Brain pericyte (primary cell): ENCODE measurements around the gene RABAC1.
"Not testable (repeated sequence)": the region's sequence is repeated elsewhere in the genome, so short reads cannot be mapped to it uniquely, and the experiment has no call there.

Experiments
- DNase-seq: peaks from one replicate; pipeline ENCODE4 v3.0.0-alpha.2; 2012; ENCODE audit warnings: low read depth, low spot score

Gene RABAC1, protein sequence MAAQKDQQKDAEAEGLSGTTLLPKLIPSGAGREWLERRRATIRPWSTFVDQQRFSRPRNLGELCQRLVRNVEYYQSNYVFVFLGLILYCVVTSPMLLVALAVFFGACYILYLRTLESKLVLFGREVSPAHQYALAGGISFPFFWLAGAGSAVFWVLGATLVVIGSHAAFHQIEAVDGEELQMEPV

DNA sequence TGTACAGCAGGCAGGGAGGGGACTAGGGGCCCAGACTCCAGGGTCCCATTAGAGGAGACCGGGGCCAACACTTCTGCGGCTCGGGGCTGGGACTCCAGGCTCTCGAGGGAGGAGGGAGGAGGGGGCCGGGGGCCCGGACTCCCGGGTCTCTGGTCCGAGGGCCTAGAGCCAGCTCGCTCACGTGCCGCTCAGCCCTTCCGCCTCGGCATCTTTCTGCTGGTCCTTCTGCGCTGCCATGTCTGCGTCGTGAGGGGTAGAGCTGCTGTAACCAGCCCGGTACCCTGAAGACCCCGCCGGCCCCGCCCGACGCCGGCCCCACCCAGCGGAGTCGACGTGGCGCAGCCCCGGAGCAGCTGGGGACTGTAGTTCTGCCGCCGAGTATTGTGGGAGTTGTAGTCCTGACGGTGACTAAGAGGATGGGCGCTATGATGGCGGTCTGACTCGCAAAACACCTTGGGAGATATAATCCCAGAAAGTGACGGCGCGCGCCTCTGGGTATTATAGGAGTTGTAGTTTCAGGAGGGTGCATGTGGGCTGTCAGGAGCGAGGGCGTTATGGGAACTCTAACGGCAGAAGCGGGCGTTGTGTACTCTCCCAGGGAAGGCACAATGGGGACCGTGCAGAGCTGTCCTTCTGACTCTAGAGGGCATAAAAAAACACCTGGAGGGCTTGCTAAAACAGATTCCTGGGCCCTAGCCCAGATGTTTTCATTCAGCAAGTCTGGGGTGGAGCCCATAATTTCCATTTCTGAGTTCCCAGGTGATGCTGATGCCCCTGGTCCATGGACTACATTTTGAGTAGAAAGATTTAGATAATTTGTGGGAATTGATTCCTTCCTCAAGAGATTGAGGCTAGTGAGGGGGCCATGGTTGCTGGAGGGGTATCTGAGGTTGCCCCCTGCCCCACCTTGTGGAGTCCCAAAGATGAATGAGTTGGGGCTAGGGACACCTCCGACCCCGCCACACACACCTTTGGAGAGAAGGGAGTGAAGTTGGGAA lies at the start of gene RABAC1:
Gene RABAC1, minus strand, starts transcription at position 266 of the 998 bp plus-strand sequence. Its CDS starts 29 bp downstream, at position 237.
- DNase-seq, result peak; percentile 68

- no peak for DNase-seq
These were observed 47.4 kb upstream of the RABAC1 start for GRCh38 chr19:42006569-42006968.

GRCh38 chr19:42005504-42005903 lies 46.4 kb upstream of the RABAC1 start:
- no peak for DNase-seq

GRCh38 chr19:42003506-42004294 lies 44.6 kb upstream of the RABAC1 start:
- no peak for DNase-seq

DNA sequence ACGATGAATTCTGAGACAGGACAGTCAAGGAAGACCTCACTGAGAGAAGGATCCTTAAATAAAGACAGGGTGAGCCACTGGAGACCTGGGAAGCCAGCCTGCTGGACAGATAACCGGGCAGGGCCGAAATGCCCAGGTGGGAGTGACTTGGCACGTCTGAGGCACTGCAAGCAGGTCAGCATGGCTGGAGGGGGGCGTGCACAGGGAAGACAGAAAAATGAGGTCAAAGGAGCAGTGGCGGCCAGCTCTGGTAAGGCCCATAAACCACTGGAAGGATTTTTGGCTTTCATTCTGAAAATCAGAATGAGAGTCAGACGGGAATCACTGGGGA lies 40.7 kb upstream of the RABAC1 start:
- no peak for DNase-seq

DNA sequence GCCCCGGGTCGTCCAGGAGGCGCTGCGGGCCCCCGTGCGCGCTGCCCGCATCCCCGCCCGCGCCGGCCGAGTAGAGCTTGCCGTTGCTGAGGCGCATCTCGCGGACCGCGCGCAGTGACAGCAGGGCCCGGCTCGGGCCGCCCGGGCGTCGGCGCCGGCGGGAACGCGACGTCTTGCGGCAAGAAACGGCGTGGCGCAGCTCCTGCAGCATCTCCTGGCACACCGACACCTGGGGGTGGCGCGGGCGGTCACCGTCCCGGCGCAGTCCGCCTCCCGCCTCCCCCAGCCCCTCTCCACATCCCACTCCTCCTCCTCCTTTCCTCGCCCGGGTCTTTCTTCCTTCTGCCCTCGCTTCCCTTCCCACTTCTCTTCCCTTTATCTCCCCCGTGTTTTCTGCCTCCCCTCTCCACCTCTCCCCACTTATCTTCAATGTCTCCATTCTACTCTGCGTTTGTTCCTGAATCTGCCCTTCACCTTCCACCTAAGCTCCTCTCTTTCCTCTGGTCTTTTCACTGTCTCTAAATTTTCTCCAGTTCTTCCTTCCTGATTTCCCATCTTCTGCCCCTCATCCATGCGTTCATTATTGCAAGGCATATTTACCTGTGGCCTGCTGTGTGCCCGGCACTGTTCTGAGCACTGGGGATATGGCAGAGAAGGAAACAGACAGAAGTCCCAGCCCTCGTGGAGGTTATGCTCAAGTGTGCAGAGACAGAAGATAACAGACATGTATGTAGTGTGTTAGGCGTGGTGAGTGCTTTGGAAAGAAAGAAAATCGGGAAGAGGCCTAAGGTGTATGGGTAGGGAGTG lies 40.2 kb upstream of the RABAC1 start:
- DNase-seq, result no peak

DNA sequence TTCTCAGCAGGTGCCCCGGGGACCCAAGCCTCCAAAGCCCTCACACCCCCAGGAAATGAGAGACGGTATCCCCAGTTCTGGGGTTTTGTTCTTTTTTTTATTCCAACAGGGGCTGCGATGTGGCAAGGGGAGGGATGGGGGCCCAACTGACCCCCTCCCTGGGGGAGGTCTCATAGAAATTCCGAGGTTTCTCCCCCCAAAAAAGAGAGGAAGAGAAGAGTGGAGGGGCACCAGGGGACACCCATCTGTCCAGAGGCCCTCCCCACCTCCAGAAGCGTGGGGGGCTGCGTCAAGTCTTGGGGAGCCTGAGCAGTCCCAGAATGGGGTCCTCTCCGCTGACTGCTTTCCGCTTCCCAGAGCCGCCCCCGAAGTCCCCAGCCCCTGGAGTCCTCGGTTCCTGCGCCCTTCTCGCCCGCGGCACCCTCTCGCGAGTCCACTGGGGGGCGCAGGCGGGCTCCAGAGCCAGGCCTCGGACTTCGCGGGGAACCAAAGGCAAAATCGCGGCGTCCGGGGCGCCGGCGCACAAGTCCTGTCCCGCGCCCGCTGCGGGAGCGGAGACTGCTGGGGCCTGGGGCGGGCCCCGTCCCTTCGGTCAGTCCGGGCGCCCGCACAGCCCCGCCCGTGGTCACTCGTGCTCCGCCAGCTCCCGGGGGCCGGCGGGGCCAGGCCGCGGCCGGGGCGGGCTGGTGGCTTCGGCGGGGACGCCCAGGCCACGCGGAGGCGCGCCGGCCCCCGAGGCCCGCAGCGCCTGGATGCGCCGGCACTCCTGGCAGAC lies 39.3 kb upstream of the RABAC1 start:
- DNase-seq, result no peak

- no peak for DNase-seq
These were observed 38.7 kb upstream of the RABAC1 start for GRCh38 chr19:41997851-41998229.

DNA sequence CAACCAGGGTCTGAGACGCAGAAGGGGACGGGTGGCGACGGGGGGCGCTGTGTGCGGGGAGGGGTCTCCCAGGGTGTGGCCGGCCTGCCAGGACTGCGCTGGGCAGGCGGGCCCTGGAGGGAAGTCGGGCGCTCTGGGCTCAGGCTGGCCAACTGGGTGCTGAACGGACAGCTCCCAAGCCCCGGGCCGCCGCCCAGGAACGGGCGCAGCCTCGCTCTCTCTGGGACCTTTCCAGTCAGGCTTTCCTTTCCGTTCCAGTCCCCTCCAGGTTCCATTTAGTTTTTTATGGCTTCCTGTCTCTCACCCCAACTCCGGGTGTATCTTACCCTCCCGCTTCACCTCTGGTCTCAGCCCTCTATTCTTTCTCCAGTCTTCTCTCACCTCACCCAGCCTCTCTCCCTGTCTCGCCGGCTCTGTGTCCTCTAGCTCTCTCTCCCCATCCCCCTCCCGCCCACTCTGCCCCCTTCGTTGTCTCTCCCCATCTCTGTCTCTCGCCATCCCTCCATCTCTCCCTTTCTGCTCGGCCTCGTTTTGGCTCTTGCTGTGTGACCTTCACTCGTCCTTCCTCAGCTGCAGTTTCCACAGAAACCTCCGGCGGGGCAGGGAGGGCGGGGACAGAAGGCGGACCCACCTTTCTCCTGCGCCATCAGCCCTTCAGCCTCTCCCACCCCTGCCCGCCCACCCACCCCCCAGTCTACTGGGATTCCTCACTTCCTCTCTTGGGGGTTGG lies 38.2 kb upstream of the RABAC1 start:
- no peak for DNase-seq

GRCh38 chr19:41995959-41996797 lies 37.1 kb upstream of the RABAC1 start:
- DNase-seq, result no peak

GRCh38 chr19:41994994-41995958 lies 36.2 kb upstream of the RABAC1 start:
- no peak for DNase-seq

DNA sequence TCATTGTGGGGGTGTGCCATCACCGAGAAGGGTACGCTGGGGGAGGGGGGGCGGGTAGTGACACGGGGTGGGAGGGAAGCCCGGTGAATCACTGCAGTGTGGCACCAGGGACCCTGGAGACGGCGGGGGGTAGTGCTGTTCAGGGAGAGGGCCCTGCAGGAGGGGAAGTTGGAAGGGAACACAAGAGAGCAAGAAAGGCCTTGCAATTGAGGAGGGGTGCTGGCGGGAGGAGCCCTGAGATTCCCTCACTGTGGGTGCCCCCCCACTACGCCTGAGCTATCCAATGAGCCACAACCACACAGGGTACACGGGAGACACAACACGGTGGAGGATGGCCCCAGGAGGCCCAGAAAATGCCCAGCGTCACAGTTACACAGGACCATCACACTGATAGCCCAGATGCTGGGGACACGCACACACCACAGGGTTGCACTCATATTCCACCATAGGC lies 35.4 kb upstream of the RABAC1 start:
- DNase-seq, result no peak

GRCh38 chr19:41993612-41994483 lies 34.7 kb upstream of the RABAC1 start, which contains the start of gene ATP1A3:
TSS of gene ATP1A3 (minus strand) at chr19:41994230. CDS start at chr19:41994076, 154 bp downstream.
- DNase-seq, result no peak

DNA sequence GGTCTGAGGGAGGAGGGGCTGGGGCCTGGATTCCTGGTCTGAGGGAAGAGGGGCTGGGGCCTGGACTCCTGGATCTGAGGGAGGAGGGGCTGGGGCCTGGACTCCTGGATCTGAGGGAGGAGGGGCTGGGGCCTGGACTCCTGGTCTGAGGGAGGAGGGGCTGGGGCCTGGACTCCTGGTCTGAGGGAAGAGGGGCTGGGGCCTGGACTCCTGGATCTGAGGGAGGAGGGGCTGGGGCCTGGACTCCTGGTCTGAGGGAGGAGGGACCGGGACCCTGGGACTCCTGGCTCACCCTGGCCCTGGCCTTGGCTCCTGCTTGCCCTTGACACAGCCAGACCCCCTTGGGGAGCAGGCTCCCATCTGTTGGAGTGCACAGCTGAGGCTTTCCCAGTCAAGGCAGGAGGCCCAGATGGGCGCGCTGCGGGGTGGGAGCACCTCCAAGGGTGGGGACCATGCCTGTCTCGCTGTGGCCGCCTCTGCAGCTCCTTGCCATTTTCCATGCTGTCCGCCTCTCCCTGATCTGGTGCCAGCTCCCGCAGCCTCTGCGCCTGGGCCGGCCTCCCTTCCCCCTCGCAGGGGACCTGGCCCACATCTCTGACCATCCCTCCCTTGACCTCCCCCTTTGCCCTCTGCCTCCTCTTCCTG lies 32.9 kb upstream of the RABAC1 start:
- not testable (repeated sequence) for DNase-seq

GRCh38 chr19:41991025-41991424 lies 31.9 kb upstream of the RABAC1 start:
- DNase-seq, result no peak

DNA sequence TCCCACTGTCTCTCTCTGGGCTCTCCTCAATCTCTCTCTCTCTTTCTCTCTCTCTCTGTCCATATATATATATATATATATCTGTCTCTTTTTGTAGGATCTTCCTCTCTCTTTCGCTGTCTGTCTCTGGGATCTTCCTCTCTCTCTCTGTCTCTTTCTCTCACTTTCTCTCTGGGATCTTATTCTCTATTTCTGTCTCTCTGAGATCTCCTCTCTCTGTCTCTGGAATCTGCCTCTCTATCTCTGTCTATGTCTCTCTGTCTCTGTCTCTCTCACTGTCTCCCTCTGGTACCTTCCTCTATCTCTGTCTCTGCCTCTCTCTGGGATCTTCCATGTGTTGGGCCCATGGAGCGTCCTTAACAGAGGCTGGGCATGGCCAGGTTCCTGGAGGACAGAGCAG lies 31.5 kb upstream of the RABAC1 start:
- no peak for DNase-seq
